ENCODE results near the gene RNF113A.
"Not testable (repeated sequence)": the region's sequence is repeated elsewhere in the genome, so short reads cannot be mapped to it uniquely, and the experiment has no call there.

The RNF113A gene

GRCh38 chrX:119828446-119828845, 43.1 kb downstream of the RNF113A start:
- no peak for DNase-seq

- no peak for DNase-seq
Observed at GRCh38 chrX:119826399-119826959, 45.1 kb downstream of the RNF113A start.

GRCh38 chrX:119824221-119824620, 47.3 kb downstream of the RNF113A start:
- DNase-seq: not testable (repeated sequence)

- DNase-seq: not testable (repeated sequence)
Observed at GRCh38 chrX:119821703-119822102, 49.8 kb downstream of the RNF113A start.
